Peyer's patch (tissue), 4 donors: ENCODE results near the gene SPATA20.

Experiments
- POLR2A ChIP-seq, 2 donors: fragments of 450-650 bp; IDR thresholded peaks; one replicate each; pipeline ENCODE4 v1.5.1; 2017; ENCODE audit warnings: antibody characterized with exemption in 2 of 2, mild to moderate bottlenecking in 2 of 2, moderate library complexity in 2 of 2
- TF ChIP-seq, protein P1 (sequence below), 6 experiments: fragments of 450-650 bp in 4 of 6; fragments of 200-600 bp in 2 of 6; sonication (generic) in 1 of 6; IDR thresholded peaks; one replicate each; pipeline ENCODE4 v1.5.1; 2017 to 2019; ENCODE audit warnings: antibody characterized with exemption in 6 of 6, mild to moderate bottlenecking in 3 of 6, moderate library complexity in 1 of 6

DNA sequence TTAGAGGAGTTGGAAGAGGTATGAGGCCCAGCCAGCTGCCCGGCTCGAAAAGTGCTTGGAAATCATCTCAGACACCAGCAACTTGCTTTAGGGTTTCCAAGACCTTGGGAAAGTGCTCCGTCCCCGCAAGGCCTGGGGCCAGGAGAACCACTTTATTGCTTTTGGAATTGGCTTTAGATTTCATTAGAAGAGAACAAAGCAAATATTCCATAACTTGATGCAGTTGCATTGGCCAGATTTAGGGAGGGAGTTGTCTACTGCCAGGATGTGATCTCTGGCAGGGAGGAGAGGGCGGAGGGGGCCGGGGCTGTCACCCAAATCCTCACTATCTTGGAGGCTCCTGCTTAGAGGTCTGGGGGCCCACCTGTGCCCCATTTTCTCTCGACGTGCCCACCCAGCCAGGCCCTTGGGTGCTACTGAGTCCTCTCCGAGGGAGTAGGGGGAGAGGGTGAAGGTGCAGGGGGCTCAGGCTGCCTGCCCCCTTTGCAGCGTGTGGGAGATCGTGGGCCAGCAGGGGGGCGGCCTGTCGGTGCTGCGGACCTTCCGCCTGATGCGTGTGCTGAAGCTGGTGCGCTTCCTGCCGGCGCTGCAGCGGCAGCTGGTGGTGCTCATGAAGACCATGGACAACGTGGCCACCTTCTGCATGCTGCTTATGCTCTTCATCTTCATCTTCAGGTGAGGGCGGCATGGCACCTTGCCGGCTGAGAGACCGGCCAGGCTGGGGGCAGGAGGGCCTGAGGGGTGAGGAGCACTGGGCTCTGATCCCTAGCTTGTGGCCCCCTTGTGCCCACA is 44.2 kb downstream of the SPATA20 start:
- no peak for TF ChIP-seq POLR2A (IDR thresholded peaks at IDR 0.05)
- TF ChIP-seq, protein P1, sequence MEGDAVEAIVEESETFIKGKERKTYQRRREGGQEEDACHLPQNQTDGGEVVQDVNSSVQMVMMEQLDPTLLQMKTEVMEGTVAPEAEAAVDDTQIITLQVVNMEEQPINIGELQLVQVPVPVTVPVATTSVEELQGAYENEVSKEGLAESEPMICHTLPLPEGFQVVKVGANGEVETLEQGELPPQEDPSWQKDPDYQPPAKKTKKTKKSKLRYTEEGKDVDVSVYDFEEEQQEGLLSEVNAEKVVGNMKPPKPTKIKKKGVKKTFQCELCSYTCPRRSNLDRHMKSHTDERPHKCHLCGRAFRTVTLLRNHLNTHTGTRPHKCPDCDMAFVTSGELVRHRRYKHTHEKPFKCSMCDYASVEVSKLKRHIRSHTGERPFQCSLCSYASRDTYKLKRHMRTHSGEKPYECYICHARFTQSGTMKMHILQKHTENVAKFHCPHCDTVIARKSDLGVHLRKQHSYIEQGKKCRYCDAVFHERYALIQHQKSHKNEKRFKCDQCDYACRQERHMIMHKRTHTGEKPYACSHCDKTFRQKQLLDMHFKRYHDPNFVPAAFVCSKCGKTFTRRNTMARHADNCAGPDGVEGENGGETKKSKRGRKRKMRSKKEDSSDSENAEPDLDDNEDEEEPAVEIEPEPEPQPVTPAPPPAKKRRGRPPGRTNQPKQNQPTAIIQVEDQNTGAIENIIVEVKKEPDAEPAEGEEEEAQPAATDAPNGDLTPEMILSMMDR (IDR thresholded peaks at IDR 0.05), result no peak
